C4-2B (cell line): ENCODE data around the gene CLSTN2.

Experiments
- H3K27ac ChIP-seq: fragments of 450-650 bp; 2 replicates; pipeline ENCODE4 v1.5.1; 2017
- CTCF ChIP-seq: fragments of 450-650 bp; conservative IDR thresholded peaks from 2 replicates; pipeline ENCODE4 v1.5.1; 2017; ENCODE audit warnings: mild to moderate bottlenecking
- ZFX ChIP-seq: fragments of 450-650 bp; IDR thresholded peaks from 2 replicates; pipeline ENCODE4 v1.6.1; 2017

Gene CLSTN2

GRCh38 chr3:140424211-140424610, 489.2 kb downstream of the CLSTN2 start:
- no peak overlapping the region for H3K27ac ChIP-seq
- TF ChIP-seq ZFX (no peak), CTCF (no peak)

DNA sequence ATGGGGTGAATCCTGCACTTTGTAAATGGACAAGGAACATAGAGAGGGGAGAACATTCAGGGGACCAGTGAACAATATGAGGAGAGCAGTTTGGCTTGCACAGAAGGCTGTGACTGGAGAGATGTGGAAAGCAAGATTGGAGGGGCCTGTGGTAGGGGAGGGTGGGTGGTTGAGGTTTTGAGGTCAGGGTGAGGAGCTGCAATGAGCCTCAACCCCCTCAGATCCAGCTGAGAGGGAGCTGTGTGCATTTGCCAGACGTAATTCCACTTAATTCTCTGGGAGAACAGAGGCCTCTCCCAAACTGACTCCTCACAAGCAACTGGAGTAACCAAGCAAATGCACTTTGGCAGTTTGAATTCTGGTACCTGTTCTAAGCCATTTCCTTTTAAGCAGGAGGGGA, 489.7 kb downstream of the CLSTN2 start:
- H3K27ac ChIP-seq: no peak overlapping the region
- TF ChIP-seq CTCF (no peak), ZFX (no peak)

- TF ChIP-seq CTCF: no peak
- TF ChIP-seq ZFX: no peak
- no peak overlapping the region for H3K27ac ChIP-seq
Observed at GRCh38 chr3:140427786-140428185, 492.8 kb downstream of the CLSTN2 start.

DNA sequence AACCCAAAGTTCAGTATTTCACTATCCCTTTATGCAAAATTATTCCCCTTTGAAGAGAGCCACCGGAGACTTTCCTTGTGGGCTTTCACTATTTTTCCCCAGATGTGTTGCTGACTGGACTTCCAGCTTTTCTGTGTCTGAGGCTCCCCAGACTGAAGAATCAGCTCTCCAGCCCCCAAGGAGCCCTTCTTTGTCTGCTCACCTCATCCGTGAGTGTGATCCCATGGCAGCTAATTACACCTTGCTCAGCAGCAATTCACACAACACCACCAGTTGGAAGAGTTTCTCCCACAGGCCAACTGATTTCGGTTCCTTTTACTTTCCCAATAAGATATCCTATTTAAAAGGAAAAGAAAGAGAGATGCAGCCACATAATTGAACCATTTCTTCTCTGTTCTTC, 493.4 kb downstream of the CLSTN2 start:
- TF ChIP-seq CTCF: no peak
- no peak for TF ChIP-seq ZFX
- no peak overlapping the region for H3K27ac ChIP-seq

DNA sequence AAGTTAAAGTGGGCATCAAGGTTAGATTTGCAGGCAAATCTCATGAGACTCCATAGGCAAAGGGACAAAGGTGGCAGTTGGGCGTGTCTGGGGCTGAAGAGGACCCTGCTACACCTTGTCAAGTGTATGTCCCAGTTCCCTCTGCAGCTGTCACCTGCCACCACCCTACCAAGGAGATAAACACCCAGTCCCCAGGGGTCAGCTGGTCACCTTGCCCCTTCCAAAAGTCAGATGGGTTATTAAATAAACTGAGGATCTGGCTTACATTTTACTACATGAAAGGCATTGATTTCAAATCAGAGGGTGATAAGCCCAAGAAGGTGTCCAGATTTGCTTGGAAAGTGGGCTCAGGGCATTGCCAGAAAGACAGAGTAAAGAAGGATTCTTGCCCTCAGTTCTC, 494.8 kb downstream of the CLSTN2 start:
- TF ChIP-seq ZFX: no peak
- TF ChIP-seq CTCF: no peak
- H3K27ac ChIP-seq: no peak overlapping the region

GRCh38 chr3:140430494-140430893, 495.5 kb downstream of the CLSTN2 start:
- no peak overlapping the region for H3K27ac ChIP-seq
- TF ChIP-seq CTCF: no peak
- no peak for TF ChIP-seq ZFX

- no peak overlapping the region for H3K27ac ChIP-seq
- TF ChIP-seq ZFX (no peak), CTCF (no peak)
Observed at GRCh38 chr3:140432229-140432669, 497.3 kb downstream of the CLSTN2 start.
